Measurements from ENCODE around the gene FGD3.

Gene FGD3

GRCh38 chr9:93035821-93036351, 88.6 kb downstream of the FGD3 start:
- DNase-seq (ENCODE audit: low read depth), result no peak
- H3K9ac ChIP-seq (ENCODE audit: low read length), result no peak overlapping the region
- H3K4me3 ChIP-seq (ENCODE audit: low read length), result no peak overlapping the region
- peaks cover 36% of the 10 kb centered on the region for H3K27me3 ChIP-seq (replicated peaks; ENCODE audit: control insufficient read depth, insufficient read depth, low read length)
- H3K4me1 ChIP-seq (ENCODE audit: control insufficient read depth, insufficient read depth, low read length), result no peaks in the 10 kb centered on the region
- no peaks in the 10 kb centered on the region for H3K36me3 ChIP-seq (ENCODE audit: control insufficient read depth, insufficient read depth, low read length, severe bottlenecking)
- no peaks in the 10 kb centered on the region for H3K9me3 ChIP-seq (ENCODE audit: control insufficient read depth, low read length)

GRCh38 chr9:93036887-93037475, 89.7 kb downstream of the FGD3 start:
- H3K36me3 ChIP-seq (ENCODE audit: control insufficient read depth, insufficient read depth, low read length, severe bottlenecking), result no peaks in the 10 kb centered on the region
- H3K9me3 ChIP-seq (ENCODE audit: control insufficient read depth, low read length), result no peaks in the 10 kb centered on the region
- no peak for DNase-seq (ENCODE audit: low read depth)

GRCh38 chr9:93037476-93037971, 90.2 kb downstream of the FGD3 start:
- no peak for DNase-seq (ENCODE audit: low read depth)
- H3K27me3 ChIP-seq (replicated peaks; ENCODE audit: control insufficient read depth, insufficient read depth, low read length), result peaks cover 27% of the 10 kb centered on the region
- H3K4me1 ChIP-seq (ENCODE audit: control insufficient read depth, insufficient read depth, low read length), result no peaks in the 10 kb centered on the region
- H3K4me3 ChIP-seq (ENCODE audit: low read length), result no peak overlapping the region
- H3K36me3 ChIP-seq (ENCODE audit: control insufficient read depth, insufficient read depth, low read length, severe bottlenecking), result no peaks in the 10 kb centered on the region
- no peaks in the 10 kb centered on the region for H3K9me3 ChIP-seq (ENCODE audit: control insufficient read depth, low read length)
- H3K9ac ChIP-seq (ENCODE audit: low read length), result no peak overlapping the region

More at GRCh38 chr9:93036887-93037475, 89.7 kb downstream of the FGD3 start:
- peaks cover 32% of the 10 kb centered on the region for H3K27me3 ChIP-seq (replicated peaks; ENCODE audit: control insufficient read depth, insufficient read depth, low read length)
- H3K9ac ChIP-seq (ENCODE audit: low read length), result no peak overlapping the region
- H3K4me1 ChIP-seq (ENCODE audit: control insufficient read depth, insufficient read depth, low read length), result no peaks in the 10 kb centered on the region
- H3K4me3 ChIP-seq (ENCODE audit: low read length), result no peak overlapping the region

- no peak overlapping the region for H3K4me3 ChIP-seq (ENCODE audit: low read length)
- no peaks in the 10 kb centered on the region for H3K9me3 ChIP-seq (ENCODE audit: control insufficient read depth, low read length)
- peaks cover 20% of the 10 kb centered on the region for H3K27me3 ChIP-seq (replicated peaks; ENCODE audit: control insufficient read depth, insufficient read depth, low read length)
- no peaks in the 10 kb centered on the region for H3K36me3 ChIP-seq (ENCODE audit: control insufficient read depth, insufficient read depth, low read length, severe bottlenecking)
- DNase-seq (ENCODE audit: low read depth), result no peak
- no peaks in the 10 kb centered on the region for H3K4me1 ChIP-seq (ENCODE audit: control insufficient read depth, insufficient read depth, low read length)
- no peak overlapping the region for H3K9ac ChIP-seq (ENCODE audit: low read length)
Measured at GRCh38 chr9:93038918-93039317, 91.6 kb downstream of the FGD3 start.

- no peak overlapping the region for H3K4me3 ChIP-seq (ENCODE audit: low read length)
- H3K27me3 ChIP-seq (replicated peaks; ENCODE audit: control insufficient read depth, insufficient read depth, low read length), result peaks cover 15% of the 10 kb centered on the region
- DNase-seq (ENCODE audit: low read depth), result no peak
- no peaks in the 10 kb centered on the region for H3K4me1 ChIP-seq (ENCODE audit: control insufficient read depth, insufficient read depth, low read length)
- no peak overlapping the region for H3K9ac ChIP-seq (ENCODE audit: low read length)
- no peaks in the 10 kb centered on the region for H3K9me3 ChIP-seq (ENCODE audit: control insufficient read depth, low read length)
- no peaks in the 10 kb centered on the region for H3K36me3 ChIP-seq (ENCODE audit: control insufficient read depth, insufficient read depth, low read length, severe bottlenecking)
Measured at GRCh38 chr9:93039456-93039855, 92.1 kb downstream of the FGD3 start.

- no peaks in the 10 kb centered on the region for H3K36me3 ChIP-seq (ENCODE audit: control insufficient read depth, insufficient read depth, low read length, severe bottlenecking)
- no peak overlapping the region for H3K4me3 ChIP-seq (ENCODE audit: low read length)
- H3K27me3 ChIP-seq (replicated peaks; ENCODE audit: control insufficient read depth, insufficient read depth, low read length), result peaks cover 14% of the 10 kb centered on the region
- no peak for DNase-seq (ENCODE audit: low read depth)
- H3K9me3 ChIP-seq (ENCODE audit: control insufficient read depth, low read length), result no peaks in the 10 kb centered on the region
- no peak overlapping the region for H3K9ac ChIP-seq (ENCODE audit: low read length)
- H3K4me1 ChIP-seq (ENCODE audit: control insufficient read depth, insufficient read depth, low read length), result no peaks in the 10 kb centered on the region
Measured at GRCh38 chr9:93039976-93040375, 92.7 kb downstream of the FGD3 start.

- no peaks in the 10 kb centered on the region for H3K9me3 ChIP-seq (ENCODE audit: control insufficient read depth, low read length)
- H3K4me1 ChIP-seq (ENCODE audit: control insufficient read depth, insufficient read depth, low read length), result no peaks in the 10 kb centered on the region
- no peaks in the 10 kb centered on the region for H3K36me3 ChIP-seq (ENCODE audit: control insufficient read depth, insufficient read depth, low read length, severe bottlenecking)
- no peak overlapping the region for H3K9ac ChIP-seq (ENCODE audit: low read length)
- peaks cover 12% of the 10 kb centered on the region for H3K27me3 ChIP-seq (replicated peaks; ENCODE audit: control insufficient read depth, insufficient read depth, low read length)
- DNase-seq (ENCODE audit: low read depth), result no peak
- H3K4me3 ChIP-seq (ENCODE audit: low read length), result no peak overlapping the region
Measured at GRCh38 chr9:93040409-93040808, 93.1 kb downstream of the FGD3 start.

- DNase-seq (ENCODE audit: low read depth), result no peak
- Histone ChIP-seq H3K27me3 (replicated peaks; ENCODE audit: control insufficient read depth, insufficient read depth, low read length) (peaks cover 7% of the 10 kb centered on the region), H3K9ac (ENCODE audit: low read length) (no peak overlapping the region), H3K4me3 (ENCODE audit: low read length) (no peak overlapping the region), H3K36me3 (ENCODE audit: control insufficient read depth, insufficient read depth, low read length, severe bottlenecking) (no peaks in the 10 kb centered on the region), H3K4me1 (ENCODE audit: control insufficient read depth, insufficient read depth, low read length) (no peaks in the 10 kb centered on the region), H3K9me3 (ENCODE audit: control insufficient read depth, low read length) (peaks cover 5% of the 10 kb centered on the region)
Measured at GRCh38 chr9:93041108-93041802, 93.9 kb downstream of the FGD3 start.

GRCh38 chr9:93043122-93043521, 95.8 kb downstream of the FGD3 start:
- peaks cover 8% of the 10 kb centered on the region for H3K9me3 ChIP-seq (ENCODE audit: control insufficient read depth, low read length)
- no peak overlapping the region for H3K4me3 ChIP-seq (ENCODE audit: low read length)
- peaks cover 14% of the 10 kb centered on the region for H3K27me3 ChIP-seq (replicated peaks; ENCODE audit: control insufficient read depth, insufficient read depth, low read length)
- H3K4me1 ChIP-seq (ENCODE audit: control insufficient read depth, insufficient read depth, low read length), result no peaks in the 10 kb centered on the region
- H3K36me3 ChIP-seq (ENCODE audit: control insufficient read depth, insufficient read depth, low read length, severe bottlenecking), result no peaks in the 10 kb centered on the region
- H3K9ac ChIP-seq (ENCODE audit: low read length), result no peak overlapping the region
- DNase-seq (ENCODE audit: low read depth), result no peak

- H3K9me3 ChIP-seq (ENCODE audit: control insufficient read depth, low read length), result peaks cover 8% of the 10 kb centered on the region
- H3K4me3 ChIP-seq (ENCODE audit: low read length), result no peak overlapping the region
- H3K9ac ChIP-seq (ENCODE audit: low read length), result no peak overlapping the region
- no peak for DNase-seq (ENCODE audit: low read depth)
- no peaks in the 10 kb centered on the region for H3K36me3 ChIP-seq (ENCODE audit: control insufficient read depth, insufficient read depth, low read length, severe bottlenecking)
- peaks cover 7% of the 10 kb centered on the region for H3K27me3 ChIP-seq (replicated peaks; ENCODE audit: control insufficient read depth, insufficient read depth, low read length)
- no peaks in the 10 kb centered on the region for H3K4me1 ChIP-seq (ENCODE audit: control insufficient read depth, insufficient read depth, low read length)
Measured at GRCh38 chr9:93045521-93045920, 98.2 kb downstream of the FGD3 start.

GRCh38 chr9:93048566-93049448, 101.5 kb downstream of the FGD3 start:
- peaks cover 2% of the 10 kb centered on the region for H3K4me1 ChIP-seq (ENCODE audit: control insufficient read depth, insufficient read depth, low read length)
- no peak for DNase-seq (ENCODE audit: low read depth)
- H3K27me3 ChIP-seq (replicated peaks; ENCODE audit: control insufficient read depth, insufficient read depth, low read length), result peaks cover 7% of the 10 kb centered on the region
- H3K36me3 ChIP-seq (ENCODE audit: control insufficient read depth, insufficient read depth, low read length, severe bottlenecking), result no peaks in the 10 kb centered on the region
- H3K4me3 ChIP-seq (ENCODE audit: low read length), result no peak overlapping the region
- peaks cover 8% of the 10 kb centered on the region for H3K9me3 ChIP-seq (ENCODE audit: control insufficient read depth, low read length)
- no peak overlapping the region for H3K9ac ChIP-seq (ENCODE audit: low read length)
